ENCODE data around the gene YY1. TPM values are rescaled to one million over a fixed set of nuclear protein-coding genes. Genes with fewer than 3 reads are reported as not detected.
"Not testable (repeated sequence)": the region's sequence is repeated elsewhere in the genome, so short reads cannot be mapped to it uniquely, and the experiment has no call there.

Gene YY1
- total RNA-seq, 5 donors from 2014 or later (not counting 1 experiment from before 2014, with no cell fraction given) = 67.5 to 86.5 (median 74.2) TPM

GRCh38 chr14:100306101-100306997, 67.4 kb downstream of the YY1 start, which contains the start of gene SLC25A29:
Gene SLC25A29 (minus strand): TSS chr14:100306444. CDS start chr14:100306232, 212 bp downstream.
- POLR2A ChIA-PET = no interaction called here
- Mint-ChIP-seq H3K4me1 (peaks cover 16 to 27% (median 19%) of the 10 kb centered on the region in 3 donors), H3K4me3 (peak within 1 kb of the TSS; percentile 82 to 85 (median 83)), H3K27me3 (peaks cover 0 to 7% of the 10 kb centered on the region in 2 donors), H3K9me3 (no peaks in the 10 kb centered on the region), H3K27ac (peak within 1 kb of the TSS in 1 of 2 donors; percentile 90), H3K36me3 (no peaks in the 10 kb centered on the region)
- H3K27me3 ChIP-seq (replicated peaks in 1 of 2; ENCODE audit: control insufficient read depth in 2 of 2, extremely low read depth in 1 of 2, insufficient read depth in 2 of 2, low read length in 1 of 2) = peaks cover 0 to 11% of the 10 kb centered on the region in 2 experiments
- under 1% methylated on average over 131 of the region's 131 CpGs for WGBS (ENCODE audit: insufficient coverage)
- H3K27ac ChIP-seq (ENCODE audit: low read length) = no peak within 1 kb of the TSS
- peaks cover 2 to 22% of the 10 kb centered on the region in 2 experiments for H3K4me1 ChIP-seq (ENCODE audit: control insufficient read depth in 1 of 2, extremely low read depth in 1 of 2, insufficient read depth in 2 of 2, low read length in 2 of 2)
- H3K9me3 ChIP-seq = no peaks in the 10 kb centered on the region
- DNase-seq (peak; percentile 8 to 82 (median 55)), ATAC-seq (replicated peaks in 1 of 4) (peak; percentile 83 to 88 (median 86))
- H3K4me3 ChIP-seq (ENCODE audit: control insufficient read depth in 1 of 2, extremely low read depth in 1 of 2, low read length in 1 of 2) = peak within 1 kb of the TSS; percentile 52 to 59
- no peaks in the 10 kb centered on the region for H3K36me3 ChIP-seq (ENCODE audit: control insufficient read depth in 2 of 2, extremely low read depth in 1 of 2, insufficient read depth in 1 of 2, low read length in 1 of 2)
- CTCF ChIA-PET = interaction anchor here in 1 of 2 donors (1.1 kb wide), 1 partner anchor 339 kb away, joined by 3 read pairs; no protein-coding TSS in a partner anchor

GRCh38 chr14:100306998-100307765, 68.2 kb downstream of the YY1 start:
- Mint-ChIP-seq H3K27ac (peak overlapping the region in 1 of 2 donors; percentile 82), H3K27me3 (peaks cover 0 to 7% of the 10 kb centered on the region in 2 donors), H3K4me1 (peaks cover 18 to 27% (median 19%) of the 10 kb centered on the region in 3 donors), H3K36me3 (no peaks in the 10 kb centered on the region), H3K9me3 (no peaks in the 10 kb centered on the region), H3K4me3 (peak overlapping the region; percentile 67 to 82 (median 79))
- Histone ChIP-seq H3K4me3 (ENCODE audit: control insufficient read depth in 1 of 2, extremely low read depth in 1 of 2, low read length in 1 of 2) (peak overlapping the region; percentile 51 to 57), H3K36me3 (ENCODE audit: control insufficient read depth in 2 of 2, extremely low read depth in 1 of 2, insufficient read depth in 1 of 2, low read length in 1 of 2) (no peaks in the 10 kb centered on the region), H3K27me3 (replicated peaks in 1 of 2; ENCODE audit: control insufficient read depth in 2 of 2, extremely low read depth in 1 of 2, insufficient read depth in 2 of 2, low read length in 1 of 2) (peaks cover 0 to 11% of the 10 kb centered on the region in 2 experiments), H3K4me1 (ENCODE audit: control insufficient read depth in 1 of 2, extremely low read depth in 1 of 2, insufficient read depth in 2 of 2, low read length in 2 of 2) (peaks cover 2 to 22% of the 10 kb centered on the region in 2 experiments), H3K9me3 (no peaks in the 10 kb centered on the region), H3K27ac (ENCODE audit: low read length) (no peak overlapping the region)
- WGBS (ENCODE audit: insufficient coverage) = 42% methylated on average over 40 of the region's 49 CpGs
- ATAC-seq (replicated peaks in 1 of 4) (no peak), DNase-seq (no peak)
- POLR2A ChIA-PET = interaction anchor here in 1 of 2 donors (0.6 kb wide), 1 partner anchor 35 kb away, joined by 5 read pairs; no protein-coding TSS in a partner anchor
- CTCF ChIA-PET = interaction anchor here in 1 of 2 donors (1.1 kb wide), 1 partner anchor 339 kb away, joined by 3 read pairs; no protein-coding TSS in a partner anchor

GRCh38 chr14:100307766-100308426, 69.0 kb downstream of the YY1 start:
- Histone ChIP-seq H3K27ac (ENCODE audit: low read length) (no peak overlapping the region), H3K9me3 (no peaks in the 10 kb centered on the region), H3K27me3 (replicated peaks in 1 of 2; ENCODE audit: control insufficient read depth in 2 of 2, extremely low read depth in 1 of 2, insufficient read depth in 2 of 2, low read length in 1 of 2) (peaks cover 0 to 11% of the 10 kb centered on the region in 2 experiments), H3K4me3 (ENCODE audit: control insufficient read depth in 1 of 2, extremely low read depth in 1 of 2, low read length in 1 of 2) (no peak overlapping the region), H3K4me1 (ENCODE audit: control insufficient read depth in 1 of 2, extremely low read depth in 1 of 2, insufficient read depth in 2 of 2, low read length in 2 of 2) (peaks cover 2 to 26% of the 10 kb centered on the region in 2 experiments), H3K36me3 (ENCODE audit: control insufficient read depth in 2 of 2, extremely low read depth in 1 of 2, insufficient read depth in 1 of 2, low read length in 1 of 2) (no peaks in the 10 kb centered on the region)
- Mint-ChIP-seq H3K27ac (peak overlapping the region in 1 of 2 donors; percentile 72), H3K9me3 (no peaks in the 10 kb centered on the region), H3K27me3 (peaks cover 0 to 7% of the 10 kb centered on the region in 2 donors), H3K4me3 (peak overlapping the region; percentile 67 to 82 (median 79)), H3K4me1 (peaks cover 19 to 24% (median 23%) of the 10 kb centered on the region in 3 donors), H3K36me3 (no peaks in the 10 kb centered on the region)
- POLR2A ChIA-PET = no interaction called here
- WGBS (ENCODE audit: insufficient coverage) = 87% methylated on average over 5 of the region's 5 CpGs
- ATAC-seq (replicated peaks in 1 of 4) = no peak
- DNase-seq = no peak
- CTCF ChIA-PET = no interaction called here

- peak overlapping the region in 1 of 2 donors; percentile 39 for H3K27ac Mint-ChIP-seq
- POLR2A ChIA-PET = not testable (repeated sequence)
Observed at GRCh38 chr14:100308427-100308792, 69.5 kb downstream of the YY1 start.

GRCh38 chr14:100309028-100309737, 70.2 kb downstream of the YY1 start:
- DNase-seq (no peak), ATAC-seq (replicated peaks in 1 of 4) (no peak)
- Histone ChIP-seq H3K36me3 (ENCODE audit: control insufficient read depth in 2 of 2, extremely low read depth in 1 of 2, insufficient read depth in 1 of 2, low read length in 1 of 2) (no peaks in the 10 kb centered on the region), H3K4me3 (ENCODE audit: control insufficient read depth in 1 of 2, extremely low read depth in 1 of 2, low read length in 1 of 2) (no peak overlapping the region), H3K9me3 (no peaks in the 10 kb centered on the region), H3K27me3 (replicated peaks in 1 of 2; ENCODE audit: control insufficient read depth in 2 of 2, extremely low read depth in 1 of 2, insufficient read depth in 2 of 2, low read length in 1 of 2) (peaks cover 0 to 11% of the 10 kb centered on the region in 2 experiments), H3K27ac (ENCODE audit: low read length) (no peak overlapping the region), H3K4me1 (ENCODE audit: control insufficient read depth in 1 of 2, extremely low read depth in 1 of 2, insufficient read depth in 2 of 2, low read length in 2 of 2) (peaks cover 2 to 27% of the 10 kb centered on the region in 2 experiments)
- Mint-ChIP-seq H3K9me3 (no peaks in the 10 kb centered on the region), H3K27ac (peak overlapping the region in 1 of 2 donors; percentile 39), H3K4me3 (no peak overlapping the region), H3K36me3 (no peaks in the 10 kb centered on the region), H3K27me3 (peaks cover 0 to 5% of the 10 kb centered on the region in 2 donors), H3K4me1 (peaks cover 18 to 21% (median 19%) of the 10 kb centered on the region in 3 donors)
- ChIA-PET POLR2A (no interaction called here), CTCF (no interaction called here)
- 46% methylated on average over 4 of the region's 8 CpGs for WGBS (ENCODE audit: insufficient coverage)

More at GRCh38 chr14:100308427-100308792, 69.5 kb downstream of the YY1 start:
- ATAC-seq (replicated peaks in 1 of 4); H3K9me3 ChIP-seq; CTCF ChIA-PET; H3K36me3 Mint-ChIP-seq; H3K9me3 Mint-ChIP-seq; H3K36me3 ChIP-seq (ENCODE audit: control insufficient read depth in 2 of 2, extremely low read depth in 1 of 2, insufficient read depth in 1 of 2, low read length in 1 of 2); H3K27ac ChIP-seq (ENCODE audit: low read length); H3K27me3 Mint-ChIP-seq; H3K4me3 ChIP-seq (ENCODE audit: control insufficient read depth in 1 of 2, extremely low read depth in 1 of 2, low read length in 1 of 2); DNase-seq: not testable (repeated sequence)
- Mint-ChIP-seq H3K4me3 (peak overlapping the region in 2 of 3 donors; percentile 21 to 31), H3K4me1 (peaks cover 19 to 23% (median 19%) of the 10 kb centered on the region in 3 donors)
- WGBS (ENCODE audit: insufficient coverage) = 61% methylated on average over 5 of the region's 6 CpGs
- Histone ChIP-seq H3K4me1 (ENCODE audit: control insufficient read depth in 1 of 2, extremely low read depth in 1 of 2, insufficient read depth in 2 of 2, low read length in 2 of 2) (peaks cover 2 to 27% of the 10 kb centered on the region in 2 experiments), H3K27me3 (replicated peaks in 1 of 2; ENCODE audit: control insufficient read depth in 2 of 2, extremely low read depth in 1 of 2, insufficient read depth in 2 of 2, low read length in 1 of 2) (peaks cover 0 to 11% of the 10 kb centered on the region in 2 experiments)
